Measurements from ENCODE around the gene PPP2R3B.
"Not testable (repeated sequence)": the region's sequence is repeated elsewhere in the genome, so short reads cannot be mapped to it uniquely, and the experiment has no call there.

The PPP2R3B gene, protein sequence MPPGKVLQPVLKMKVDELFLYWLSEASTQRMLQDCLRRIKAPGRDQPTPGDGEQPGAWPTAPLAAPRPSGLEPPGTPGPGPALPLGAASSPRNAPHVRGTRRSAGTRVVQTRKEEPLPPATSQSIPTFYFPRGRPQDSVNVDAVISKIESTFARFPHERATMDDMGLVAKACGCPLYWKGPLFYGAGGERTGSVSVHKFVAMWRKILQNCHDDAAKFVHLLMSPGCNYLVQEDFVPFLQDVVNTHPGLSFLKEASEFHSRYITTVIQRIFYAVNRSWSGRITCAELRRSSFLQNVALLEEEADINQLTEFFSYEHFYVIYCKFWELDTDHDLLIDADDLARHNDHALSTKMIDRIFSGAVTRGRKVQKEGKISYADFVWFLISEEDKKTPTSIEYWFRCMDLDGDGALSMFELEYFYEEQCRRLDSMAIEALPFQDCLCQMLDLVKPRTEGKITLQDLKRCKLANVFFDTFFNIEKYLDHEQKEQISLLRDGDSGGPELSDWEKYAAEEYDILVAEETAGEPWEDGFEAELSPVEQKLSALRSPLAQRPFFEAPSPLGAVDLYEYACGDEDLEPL

DNA sequence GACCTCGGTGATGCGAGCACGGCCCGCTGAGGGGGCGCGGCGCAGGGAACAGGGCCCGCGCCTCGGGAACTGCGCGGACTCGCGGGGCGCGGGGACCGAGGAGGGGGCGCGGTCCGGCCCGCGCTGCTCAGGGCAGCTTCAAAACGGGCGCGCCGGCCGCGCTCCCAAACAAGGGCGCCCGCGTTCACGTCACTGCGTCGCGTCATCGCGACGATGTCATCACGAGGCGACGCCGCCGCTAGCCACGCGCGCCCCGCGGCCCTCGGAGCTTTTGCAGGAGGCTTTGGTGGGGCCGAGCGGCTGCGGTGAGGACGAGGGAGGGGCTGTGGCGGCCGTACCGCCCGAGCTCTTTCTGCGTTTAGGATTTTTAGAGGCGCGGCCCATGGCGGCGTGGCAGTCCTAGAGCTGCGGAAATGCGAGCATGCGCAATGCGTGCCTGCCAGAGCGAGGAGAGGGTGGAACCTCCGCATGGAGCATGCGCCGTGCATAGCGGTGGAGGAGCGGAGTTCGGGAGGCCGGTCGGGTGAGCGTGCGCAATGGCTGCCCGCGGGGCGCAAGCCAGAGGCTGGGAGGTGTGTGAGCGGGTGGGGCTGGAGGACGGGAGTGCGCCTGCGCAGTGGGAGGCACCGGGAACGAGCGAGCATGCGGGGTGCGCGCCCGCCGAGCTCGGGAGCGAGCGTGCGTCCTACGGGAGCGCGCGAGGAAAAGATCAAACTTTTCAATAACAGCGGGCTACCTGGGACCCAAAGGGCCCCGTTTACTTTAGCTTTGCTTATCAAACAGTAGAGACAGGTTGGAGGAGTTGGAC is at the start of gene PPP2R3B:
TSS of gene PPP2R3B (minus strand) at position 140 of the 808 bp plus-strand sequence. CDS start 216 bp downstream, outside the sequence.
- Histone ChIP-seq H3K4me3 (ENCODE audit: low read depth, low read length) (peak within 1 kb of the TSS; percentile 77), H3K36me3 (ENCODE audit: control insufficient read depth, insufficient read depth, low read length) (peaks cover 13% of the 10 kb centered on the region), H3K9me3 (ENCODE audit: control insufficient read depth, insufficient read depth, low read depth, low read length) (no peaks in the 10 kb centered on the region), H3K27ac (ENCODE audit: low read depth, low read length) (peak within 1 kb of the TSS; percentile 99), H3K4me1 (ENCODE audit: control insufficient read depth, insufficient read depth, low read length) (no peaks in the 10 kb centered on the region), H3K9ac (ENCODE audit: low read length) (peak within 1 kb of the TSS; percentile 95), H3K27me3 (ENCODE audit: control insufficient read depth, insufficient read depth, low read length) (no peaks in the 10 kb centered on the region)

DNA sequence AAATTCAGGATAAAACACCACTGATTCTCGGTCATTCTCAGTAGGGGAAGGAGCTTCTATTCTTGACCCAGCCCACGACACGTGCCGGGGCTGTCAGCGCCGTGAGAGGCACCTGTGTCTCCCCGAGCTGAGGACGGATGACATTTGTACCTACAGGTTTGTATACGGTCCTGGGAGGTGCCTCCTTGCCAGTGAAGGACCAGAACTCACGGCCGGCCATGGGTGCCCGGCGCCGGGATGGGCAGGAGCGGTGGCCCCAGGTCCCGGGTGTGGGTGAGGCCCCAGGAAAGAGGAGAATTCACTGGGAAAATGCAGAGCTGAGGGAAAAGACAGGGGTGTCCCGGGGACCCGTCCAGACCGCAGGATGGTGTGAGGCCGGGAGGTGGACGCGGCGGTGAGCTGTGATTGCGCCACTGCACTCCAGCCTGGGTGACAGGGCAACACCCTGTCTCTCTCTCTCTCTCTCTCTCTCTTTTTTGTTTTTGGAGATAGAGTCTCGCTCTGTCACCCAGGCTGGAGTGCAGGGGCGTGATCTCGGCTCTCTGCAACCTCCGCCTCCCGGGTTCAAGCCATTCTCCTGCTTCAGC is 48.9 kb upstream of the PPP2R3B start:
- H3K4me1 ChIP-seq (ENCODE audit: control insufficient read depth, insufficient read depth, low read length) = peaks cover 6% of the 10 kb centered on the region
- peaks cover 33% of the 10 kb centered on the region for H3K27me3 ChIP-seq (ENCODE audit: control insufficient read depth, insufficient read depth, low read length)
- H3K9ac ChIP-seq (ENCODE audit: low read length) = no peak overlapping the region
- peaks cover 5% of the 10 kb centered on the region; the same call in 1 of the 2 replicates for H3K9me3 ChIP-seq (ENCODE audit: control insufficient read depth, insufficient read depth, low read depth, low read length)
- H3K4me3 ChIP-seq (ENCODE audit: low read depth, low read length) = no peak overlapping the region
- H3K36me3 ChIP-seq (ENCODE audit: control insufficient read depth, insufficient read depth, low read length) = no peaks in the 10 kb centered on the region
- H3K27ac ChIP-seq (ENCODE audit: low read depth, low read length) = no peak overlapping the region

DNA sequence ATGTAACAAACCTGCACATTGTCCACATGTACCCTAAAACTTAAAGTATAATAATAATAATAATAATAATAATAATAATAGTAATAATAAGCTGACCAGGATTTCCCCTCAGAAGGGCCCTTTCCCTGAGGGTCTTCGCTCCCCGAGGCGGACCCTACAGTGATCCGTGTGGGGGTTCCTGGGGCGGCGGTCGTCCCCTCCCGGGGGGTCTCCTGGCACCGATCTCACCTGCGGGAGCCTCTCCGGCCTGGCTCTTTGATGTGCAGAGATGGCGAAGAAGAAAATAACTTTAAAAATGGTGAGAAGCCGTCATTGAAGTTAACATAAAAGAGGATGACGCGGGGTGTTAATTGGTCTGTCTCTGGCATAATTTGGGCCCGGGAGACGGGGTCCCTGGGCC is 48.2 kb upstream of the PPP2R3B start:
- H3K9ac ChIP-seq (ENCODE audit: low read length) = no peak overlapping the region
- H3K36me3 ChIP-seq (ENCODE audit: control insufficient read depth, insufficient read depth, low read length) = no peaks in the 10 kb centered on the region
- H3K9me3 ChIP-seq (ENCODE audit: control insufficient read depth, insufficient read depth, low read depth, low read length) = peaks cover 5% of the 10 kb centered on the region; the same call in 1 of the 2 replicates
- no peak overlapping the region for H3K4me3 ChIP-seq (ENCODE audit: low read depth, low read length)
- peaks cover 33% of the 10 kb centered on the region for H3K27me3 ChIP-seq (ENCODE audit: control insufficient read depth, insufficient read depth, low read length)
- H3K4me1 ChIP-seq (ENCODE audit: control insufficient read depth, insufficient read depth, low read length) = peaks cover 6% of the 10 kb centered on the region
- no peak overlapping the region for H3K27ac ChIP-seq (ENCODE audit: low read depth, low read length)

DNA sequence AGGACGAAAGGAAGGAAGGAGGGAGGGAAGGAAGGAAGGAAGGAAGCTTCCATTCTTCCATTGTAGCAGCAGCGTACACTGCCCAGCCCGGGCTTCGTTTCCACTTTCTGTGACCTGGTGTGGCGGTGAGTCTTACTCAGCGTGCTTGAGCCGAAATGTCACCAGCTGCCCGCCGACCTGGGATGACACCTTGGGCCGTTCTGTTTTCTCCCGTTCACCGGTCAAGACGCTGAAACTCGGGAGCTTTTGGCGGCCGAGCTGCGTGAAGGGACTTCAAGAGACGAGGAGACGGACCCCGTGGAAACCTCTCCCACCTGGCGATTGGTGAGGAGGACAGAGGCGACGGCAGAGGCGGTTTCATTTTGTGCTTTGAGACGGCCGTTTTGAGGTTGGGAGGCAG is 47.1 kb upstream of the PPP2R3B start:
- H3K4me1 ChIP-seq (ENCODE audit: control insufficient read depth, insufficient read depth, low read length) = peaks cover 6% of the 10 kb centered on the region
- H3K27me3 ChIP-seq (ENCODE audit: control insufficient read depth, insufficient read depth, low read length) = peaks cover 38% of the 10 kb centered on the region
- no peak overlapping the region for H3K9ac ChIP-seq (ENCODE audit: low read length)
- no peak overlapping the region for H3K4me3 ChIP-seq (ENCODE audit: low read depth, low read length)
- no peaks in the 10 kb centered on the region for H3K9me3 ChIP-seq (ENCODE audit: control insufficient read depth, insufficient read depth, low read depth, low read length)
- no peak overlapping the region for H3K27ac ChIP-seq (ENCODE audit: low read depth, low read length)
- H3K36me3 ChIP-seq (ENCODE audit: control insufficient read depth, insufficient read depth, low read length) = no peaks in the 10 kb centered on the region

DNA sequence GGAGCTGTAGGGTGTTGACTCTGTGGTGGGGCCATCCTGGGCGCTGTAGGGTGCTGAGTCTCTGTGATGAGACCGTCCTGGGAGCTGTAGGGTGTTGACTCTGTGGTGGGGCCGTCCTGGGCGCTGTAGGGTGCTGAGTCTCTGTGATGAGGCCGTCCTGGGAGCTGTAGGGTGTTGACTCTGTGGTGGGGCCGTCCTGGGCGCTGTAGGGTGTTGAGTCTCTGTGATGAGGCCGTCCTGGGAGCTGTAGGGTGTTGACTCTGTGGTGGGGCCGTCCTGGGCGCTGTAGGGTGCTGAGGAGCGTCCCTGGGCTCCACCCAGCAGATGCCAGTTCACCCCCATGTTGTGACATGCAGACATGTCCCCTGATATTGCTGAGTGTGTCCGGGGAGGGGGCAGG is 46.0 kb upstream of the PPP2R3B start:
- H3K4me1 ChIP-seq (ENCODE audit: control insufficient read depth, insufficient read depth, low read length); H3K36me3 ChIP-seq (ENCODE audit: control insufficient read depth, insufficient read depth, low read length); H3K4me3 ChIP-seq (ENCODE audit: low read depth, low read length); H3K9ac ChIP-seq (ENCODE audit: low read length); H3K9me3 ChIP-seq (ENCODE audit: control insufficient read depth, insufficient read depth, low read depth, low read length); H3K27ac ChIP-seq (ENCODE audit: low read depth, low read length): not testable (repeated sequence)
- H3K27me3 ChIP-seq (ENCODE audit: control insufficient read depth, insufficient read depth, low read length) = peaks cover 49% of the 10 kb centered on the region

DNA sequence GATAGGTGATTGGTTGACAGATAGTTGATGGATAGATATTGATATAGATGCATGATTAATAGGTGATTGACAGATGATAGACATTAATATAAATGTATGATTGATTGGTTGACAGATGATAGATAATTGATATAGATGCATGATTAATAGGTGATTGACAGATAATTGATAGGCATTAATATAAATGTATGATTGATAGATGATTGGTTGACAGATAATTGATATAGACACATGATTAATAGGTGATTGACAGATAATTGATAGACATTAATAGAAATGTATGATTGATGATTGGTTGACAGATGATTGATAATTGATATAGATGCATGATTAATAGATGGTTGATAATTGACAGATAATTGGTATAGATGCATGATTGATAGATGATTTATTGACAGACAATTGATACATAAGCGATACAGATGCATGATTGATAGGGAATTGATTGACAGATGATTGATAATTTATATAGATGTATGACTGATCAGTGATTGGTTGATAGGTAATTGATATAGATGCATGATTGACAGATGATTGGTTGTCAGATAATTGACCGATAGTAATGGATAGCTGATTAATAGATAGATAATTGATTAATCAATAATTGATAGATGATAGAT is 44.9 kb upstream of the PPP2R3B start:
- no peak overlapping the region for H3K9ac ChIP-seq (ENCODE audit: low read length)
- H3K27me3 ChIP-seq (ENCODE audit: control insufficient read depth, insufficient read depth, low read length) = peaks cover 51% of the 10 kb centered on the region
- H3K4me1 ChIP-seq (ENCODE audit: control insufficient read depth, insufficient read depth, low read length) = peaks cover 3% of the 10 kb centered on the region; the same call in 1 of the 2 replicates
- no peak overlapping the region for H3K27ac ChIP-seq (ENCODE audit: low read depth, low read length)
- no peak overlapping the region for H3K4me3 ChIP-seq (ENCODE audit: low read depth, low read length)
- H3K36me3 ChIP-seq (ENCODE audit: control insufficient read depth, insufficient read depth, low read length) = no peaks in the 10 kb centered on the region
- H3K9me3 ChIP-seq (ENCODE audit: control insufficient read depth, insufficient read depth, low read depth, low read length) = no peaks in the 10 kb centered on the region

DNA sequence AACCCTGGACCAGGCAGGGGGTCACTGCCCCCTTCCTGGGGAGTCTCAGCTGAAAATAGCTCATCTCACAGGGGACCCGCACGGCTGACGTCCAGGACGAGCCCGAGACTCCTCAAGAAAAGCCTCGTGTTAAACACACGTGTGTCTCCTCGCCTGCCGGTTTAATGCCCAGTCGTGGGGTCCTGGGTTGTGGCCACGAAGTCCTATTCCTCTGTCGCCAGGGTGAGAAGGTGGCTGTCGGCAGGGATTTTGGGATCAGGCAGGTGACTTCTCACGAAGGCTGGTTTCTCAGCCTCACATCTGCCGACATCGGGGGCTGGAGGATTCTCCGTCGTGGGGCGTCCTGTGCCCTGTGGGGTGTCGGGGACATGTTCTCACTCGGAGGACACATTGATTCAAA is 44.3 kb upstream of the PPP2R3B start:
- Histone ChIP-seq H3K4me1 (ENCODE audit: control insufficient read depth, insufficient read depth, low read length) (peaks cover 3% of the 10 kb centered on the region; the same call in 1 of the 2 replicates), H3K36me3 (ENCODE audit: control insufficient read depth, insufficient read depth, low read length) (no peaks in the 10 kb centered on the region), H3K27me3 (ENCODE audit: control insufficient read depth, insufficient read depth, low read length) (peaks cover 46% of the 10 kb centered on the region), H3K9ac (ENCODE audit: low read length) (no peak overlapping the region), H3K4me3 (ENCODE audit: low read depth, low read length) (no peak overlapping the region), H3K27ac (ENCODE audit: low read depth, low read length) (no peak overlapping the region), H3K9me3 (ENCODE audit: control insufficient read depth, insufficient read depth, low read depth, low read length) (no peaks in the 10 kb centered on the region)

DNA sequence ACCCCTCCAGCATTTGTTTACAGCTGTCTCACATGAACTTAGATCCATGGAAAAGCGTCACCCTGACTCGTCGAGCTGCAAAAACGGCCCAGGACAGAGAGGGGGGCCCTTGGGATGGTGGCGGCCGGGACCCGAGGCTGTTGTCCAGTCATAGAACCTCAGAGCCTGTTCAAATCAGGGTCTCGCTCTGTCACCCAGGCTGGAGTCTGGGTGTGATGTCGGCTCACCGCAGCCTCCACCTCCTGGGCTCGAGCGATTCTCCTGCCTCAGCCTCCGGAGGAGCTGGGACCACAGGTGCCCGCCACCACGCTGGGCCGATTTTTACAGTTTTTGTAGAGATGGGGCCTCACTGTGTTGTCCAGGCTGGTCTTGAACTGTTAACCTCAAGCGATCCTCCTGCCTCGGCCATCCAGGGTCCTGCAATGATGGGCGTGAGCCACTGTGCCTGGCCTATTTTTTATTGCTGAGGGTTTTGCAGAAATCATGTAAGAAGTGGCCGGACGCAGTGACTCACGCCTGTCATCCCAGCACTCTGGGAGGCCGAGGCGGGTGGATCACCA is 42.6 kb upstream of the PPP2R3B start:
- Histone ChIP-seq H3K4me3 (ENCODE audit: low read depth, low read length) (no peak overlapping the region), H3K27me3 (ENCODE audit: control insufficient read depth, insufficient read depth, low read length) (peaks cover 35% of the 10 kb centered on the region), H3K9ac (ENCODE audit: low read length) (no peak overlapping the region), H3K9me3 (ENCODE audit: control insufficient read depth, insufficient read depth, low read depth, low read length) (no peaks in the 10 kb centered on the region), H3K27ac (ENCODE audit: low read depth, low read length) (no peak overlapping the region), H3K36me3 (ENCODE audit: control insufficient read depth, insufficient read depth, low read length) (no peaks in the 10 kb centered on the region), H3K4me1 (ENCODE audit: control insufficient read depth, insufficient read depth, low read length) (peaks cover 3% of the 10 kb centered on the region; the same call in 1 of the 2 replicates)

DNA sequence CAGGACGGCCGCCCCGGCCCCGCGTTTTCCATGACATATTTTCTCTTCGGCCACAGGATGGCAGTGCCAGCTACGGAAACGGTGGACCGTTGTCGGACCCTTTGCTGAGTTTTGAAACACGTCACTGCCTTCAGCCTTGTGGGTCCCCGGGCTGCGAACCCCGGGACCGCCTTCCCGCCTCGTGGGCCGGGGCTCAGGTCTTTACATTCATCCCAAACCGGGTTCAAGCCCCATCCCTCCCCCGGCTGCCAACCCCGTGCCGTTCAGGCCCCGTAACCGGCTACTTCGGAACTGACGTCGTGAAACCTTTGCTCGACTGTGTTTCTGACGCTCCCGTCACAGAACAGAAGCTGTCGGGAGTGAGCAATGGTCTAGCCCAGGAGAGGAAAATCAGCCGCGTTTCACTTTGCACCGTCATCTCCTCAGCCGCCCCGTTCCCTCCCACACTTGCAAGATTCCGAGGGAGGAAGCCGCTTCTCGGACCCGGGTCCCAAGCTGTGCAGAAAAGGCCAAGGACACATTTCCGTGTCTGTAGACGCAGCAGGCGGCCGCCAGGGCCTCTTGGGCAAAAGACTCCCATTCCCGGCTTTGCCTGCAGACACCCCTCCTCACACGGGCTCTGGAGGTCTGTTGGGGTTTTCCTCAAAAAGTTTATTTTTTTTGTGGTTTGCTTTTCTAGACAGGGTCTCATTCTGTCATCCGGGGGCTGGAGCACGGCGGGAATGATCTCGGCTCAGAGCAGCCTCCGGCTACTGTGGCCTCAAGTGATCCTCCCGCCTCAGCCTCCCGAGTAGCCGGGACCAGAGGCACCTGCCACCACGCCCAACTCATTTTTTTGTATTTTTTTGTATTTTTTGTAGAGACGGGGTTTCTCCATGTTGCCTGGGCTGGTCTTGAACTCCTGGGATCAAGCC is 41.4 kb upstream of the PPP2R3B start:
- peaks cover 30% of the 10 kb centered on the region for H3K27me3 ChIP-seq (ENCODE audit: control insufficient read depth, insufficient read depth, low read length)
- no peaks in the 10 kb centered on the region for H3K36me3 ChIP-seq (ENCODE audit: control insufficient read depth, insufficient read depth, low read length)
- no peak overlapping the region for H3K27ac ChIP-seq (ENCODE audit: low read depth, low read length)
- H3K4me1 ChIP-seq (ENCODE audit: control insufficient read depth, insufficient read depth, low read length) = peaks cover 3% of the 10 kb centered on the region; the same call in 1 of the 2 replicates
- no peaks in the 10 kb centered on the region for H3K9me3 ChIP-seq (ENCODE audit: control insufficient read depth, insufficient read depth, low read depth, low read length)
- peak overlapping the region; percentile 64 for H3K9ac ChIP-seq (ENCODE audit: low read length)
- H3K4me3 ChIP-seq (ENCODE audit: low read depth, low read length) = peak overlapping the region; percentile 53

All from HUES6 (cell line).